ENCODE data around the gene GIPC3.
"Not testable (repeated sequence)": the region's sequence is repeated elsewhere in the genome, so short reads cannot be mapped to it uniquely, and the experiment has no call there.

Gene GIPC3

DNA sequence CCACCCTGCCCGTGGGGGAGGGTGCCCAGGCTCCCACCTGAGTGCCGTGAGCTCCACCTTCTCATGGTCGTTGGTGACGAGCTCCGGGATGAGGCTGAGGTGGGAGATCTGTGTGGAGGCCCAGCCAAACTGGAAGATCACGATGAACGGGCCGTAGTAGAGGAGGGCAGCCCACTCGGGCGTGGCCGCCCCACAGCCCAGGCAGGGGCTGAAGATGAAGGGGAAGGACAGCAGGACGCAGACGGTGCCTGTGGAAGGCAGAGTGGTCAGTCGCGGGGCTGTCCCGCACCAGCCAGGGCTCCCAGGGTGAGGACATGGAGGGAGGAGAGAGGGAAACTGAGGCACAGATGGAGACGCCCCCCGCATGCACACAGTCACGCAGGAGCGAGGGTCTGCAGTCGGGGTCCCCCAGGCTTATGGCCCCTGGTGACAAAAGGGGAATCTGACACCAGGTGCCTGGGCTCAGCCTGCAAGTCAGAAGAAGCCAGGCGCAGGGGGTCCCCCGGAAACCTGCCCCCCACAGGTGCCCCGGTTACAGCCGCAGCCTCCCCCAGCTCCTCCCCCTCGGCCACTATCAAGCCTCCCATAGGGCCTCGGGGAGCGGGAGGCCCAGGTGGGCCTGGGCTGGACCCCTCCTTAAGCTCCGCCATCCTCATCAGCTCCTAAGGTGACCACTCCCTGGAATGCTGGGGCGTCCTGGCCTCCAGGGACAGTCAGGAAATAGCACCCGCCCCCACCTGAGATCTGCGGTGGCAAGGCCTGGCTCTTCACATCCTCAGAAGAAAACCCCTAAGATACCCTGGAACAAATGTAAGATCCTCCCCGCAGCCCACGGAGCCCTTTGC is 34.1 kb upstream of the GIPC3 start:
- DNase-seq, result no peak

GRCh38 chr19:3551792-3552095 is 33.5 kb upstream of the GIPC3 start:
- no peak for DNase-seq

- no peak for DNase-seq
These were observed 30.8 kb upstream of the GIPC3 start for GRCh38 chr19:3554254-3555083.

- no peak for DNase-seq
These were observed 29.4 kb upstream of the GIPC3 start for GRCh38 chr19:3555653-3556422.

DNA sequence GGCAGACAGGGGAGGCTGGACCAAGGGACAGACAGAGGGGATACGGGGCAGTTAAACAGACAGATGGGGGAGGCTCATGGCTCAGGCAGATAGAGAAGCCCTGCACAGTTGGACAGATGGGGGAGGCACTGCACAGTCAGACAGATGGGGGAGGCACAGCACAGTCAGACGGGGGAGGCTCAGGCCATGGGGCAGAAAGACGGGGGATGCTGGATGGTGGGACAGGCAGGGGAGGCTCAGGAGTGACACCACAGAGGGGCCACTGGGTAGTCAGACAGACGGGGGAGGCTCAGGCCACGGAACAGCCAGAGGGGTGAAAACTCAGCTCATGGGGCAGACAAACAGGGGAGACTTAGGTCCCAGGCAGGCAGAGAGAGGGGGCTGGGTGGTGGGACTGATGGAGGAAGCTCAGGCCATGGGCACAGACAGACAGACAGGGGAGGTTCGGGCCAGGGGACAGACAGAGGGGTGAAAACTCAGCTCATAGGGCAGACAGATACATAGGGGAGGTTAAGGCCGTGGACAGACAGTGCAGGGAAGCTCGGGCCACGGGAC is 28.8 kb upstream of the GIPC3 start:
- no peak for DNase-seq

- no peak for DNase-seq
These were observed 28.3 kb upstream of the GIPC3 start for GRCh38 chr19:3556978-3557460.

DNA sequence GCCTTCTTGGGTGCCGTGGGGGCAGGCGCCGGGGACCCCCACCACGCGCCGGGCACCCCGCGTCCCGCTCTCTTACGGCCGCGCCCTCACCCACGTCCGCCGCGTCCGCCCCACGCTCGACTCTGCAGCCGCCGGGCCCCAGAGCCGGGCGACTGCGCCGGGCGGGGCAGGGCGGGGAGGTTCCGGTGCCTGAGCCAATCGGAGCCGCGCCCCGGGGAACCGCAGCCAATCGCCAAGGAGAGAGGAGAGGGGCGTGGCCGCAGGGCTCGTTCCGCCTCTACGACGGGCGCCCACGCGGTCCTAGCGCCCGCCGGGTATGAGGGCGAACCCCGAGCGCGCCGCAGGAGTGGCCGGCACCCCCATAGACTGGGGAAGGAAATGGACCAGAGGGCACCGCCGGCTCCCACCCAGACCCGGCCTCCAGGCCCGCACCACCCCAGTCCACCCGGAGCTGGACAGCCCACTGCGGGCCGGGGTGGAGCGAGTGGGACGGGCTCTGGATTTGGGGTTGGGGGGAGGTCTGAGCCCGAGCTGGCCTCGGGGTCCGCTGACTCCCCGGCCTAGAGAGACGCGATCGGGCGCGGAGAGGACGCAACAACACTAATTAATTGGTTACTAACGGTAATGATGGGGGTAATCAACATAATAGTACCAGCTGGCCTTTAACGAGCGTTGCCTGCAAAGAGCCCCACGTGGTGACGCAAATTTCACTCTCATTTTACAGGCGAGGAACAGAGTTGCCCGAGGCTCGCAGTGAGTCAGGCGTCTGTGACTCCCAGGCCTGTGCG is 27.6 kb upstream of the GIPC3 start, which contains the start of gene MFSD12:
TSS of gene MFSD12 (minus strand) at position 126 of the 788 bp plus-strand sequence. CDS start 183 bp downstream, outside the sequence.
- DNase-seq, result peak; percentile 64

- DNase-seq, result no peak
These were observed 21.4 kb upstream of the GIPC3 start for GRCh38 chr19:3563709-3564524.

GRCh38 chr19:3565139-3565538 is 20.1 kb upstream of the GIPC3 start:
- DNase-seq, result no peak

DNA sequence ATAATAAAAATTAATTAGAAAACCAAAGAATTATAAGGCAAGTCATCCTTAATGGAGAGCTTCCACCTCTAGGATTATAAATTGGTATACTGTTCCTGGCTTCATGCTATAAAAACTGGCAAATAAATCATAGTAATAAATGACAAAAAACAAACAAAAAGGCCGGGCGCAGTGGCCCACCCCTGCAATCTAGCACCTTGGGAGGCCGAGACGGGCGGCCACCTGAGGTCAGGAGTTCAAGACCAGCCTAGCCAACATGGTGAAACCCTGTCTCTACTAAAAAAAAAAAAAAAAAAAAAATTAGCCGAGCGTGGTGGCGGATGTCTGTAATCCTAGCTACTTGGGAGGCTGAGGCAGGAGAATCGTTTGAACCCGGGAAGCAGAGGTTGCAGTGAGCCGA is 15.2 kb upstream of the GIPC3 start:
- not testable (repeated sequence) for DNase-seq

- no peak for DNase-seq
These were observed 14.7 kb upstream of the GIPC3 start for GRCh38 chr19:3570606-3571011.

DNA sequence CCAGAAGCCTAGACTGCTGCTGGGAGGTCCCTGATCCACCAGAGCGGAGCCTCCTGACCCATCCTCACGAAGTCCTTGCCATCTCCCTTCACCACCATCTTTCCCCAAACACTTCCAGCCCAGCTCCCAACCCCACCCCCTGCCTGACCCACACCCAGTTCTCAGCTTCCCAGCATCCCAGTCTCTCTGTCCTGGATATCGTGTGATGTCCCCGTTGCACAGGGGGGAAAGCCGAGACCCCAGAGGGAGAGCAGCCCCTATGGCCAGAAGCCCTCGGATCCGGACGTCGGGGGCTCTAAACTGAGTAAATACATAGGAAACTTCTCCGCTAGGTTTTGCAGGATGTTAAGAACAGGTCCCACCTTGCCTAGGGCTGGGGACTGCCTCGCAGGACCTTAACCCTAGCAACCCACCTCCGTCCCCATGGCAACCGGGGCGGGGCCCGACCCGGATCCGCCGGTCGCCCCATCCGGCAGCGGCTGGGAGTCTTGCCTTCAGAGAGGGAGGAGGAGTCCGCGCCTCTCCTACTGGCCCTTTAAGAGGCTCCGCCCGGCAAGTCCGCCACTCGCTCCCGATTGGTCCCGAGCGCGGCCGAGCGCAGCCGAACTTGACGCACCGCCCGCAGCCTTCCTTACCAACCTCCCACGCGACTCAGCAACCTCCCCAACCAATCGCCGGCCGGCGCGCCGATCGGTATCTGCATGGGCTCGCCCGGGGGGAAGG is 13.0 kb upstream of the GIPC3 start:
- peak; percentile 96 for DNase-seq

DNA sequence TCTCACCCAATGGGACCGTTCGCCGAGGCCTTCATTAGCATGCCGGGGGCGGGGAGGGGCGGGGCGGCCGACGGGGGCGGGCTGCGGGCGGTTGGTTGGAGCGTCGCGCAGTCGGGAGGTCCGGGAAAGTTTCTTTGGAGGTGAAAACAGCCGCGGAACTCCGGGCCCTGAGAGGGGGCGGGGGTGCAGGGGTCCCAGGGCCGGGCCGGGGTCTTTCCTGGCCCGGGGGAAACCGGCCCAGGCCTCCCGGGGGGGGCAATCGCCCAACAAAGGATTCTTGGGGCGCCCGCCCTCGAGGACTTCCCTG is 12.5 kb upstream of the GIPC3 start, which contains the start of gene HMG20B:
TSS of gene HMG20B (plus strand) at position 90 of the 307 bp plus-strand sequence. CDS start 366 bp downstream, outside the sequence.
- DNase-seq, result no peak

DNA sequence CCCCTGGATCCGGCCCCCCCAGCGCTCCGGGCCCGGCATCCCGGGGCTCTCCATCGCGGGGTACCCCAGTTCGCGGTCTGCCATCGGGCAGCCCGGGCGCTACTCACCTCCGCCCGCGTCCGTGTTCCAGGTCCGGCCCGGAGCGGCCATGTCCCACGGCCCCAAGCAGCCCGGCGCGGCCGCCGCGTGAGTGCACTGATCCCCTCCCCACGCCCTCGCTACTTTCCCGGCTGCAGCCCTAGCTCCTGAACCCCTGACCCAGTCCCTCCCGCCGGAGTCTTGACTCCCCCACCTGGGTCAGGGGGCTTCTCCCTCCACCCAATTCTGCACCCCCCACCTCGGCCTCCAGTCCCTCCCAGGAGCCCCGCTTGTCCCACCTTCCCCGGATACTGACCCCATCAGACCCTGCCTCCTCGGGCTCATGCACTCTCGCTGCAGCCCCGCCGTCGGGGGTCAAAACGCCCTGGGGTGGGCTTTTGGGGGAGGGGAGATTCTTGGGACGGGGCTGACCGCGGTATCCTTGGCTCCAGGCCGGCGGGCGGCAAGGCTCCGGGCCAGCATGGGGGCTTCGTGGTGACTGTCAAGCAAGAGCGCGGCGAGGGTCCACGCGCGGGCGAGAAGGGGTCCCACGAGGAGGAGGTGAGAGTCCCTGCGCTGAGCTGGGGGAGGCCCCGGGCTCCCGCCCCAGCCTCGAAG is 12.0 kb upstream of the GIPC3 start:
- no peak for DNase-seq

- DNase-seq, result peak; percentile 87
These were observed 11.2 kb upstream of the GIPC3 start for GRCh38 chr19:3573858-3574637.

GRCh38 chr19:3575260-3575741 is 10.0 kb upstream of the GIPC3 start:
- DNase-seq, result peak; percentile 23

DNA sequence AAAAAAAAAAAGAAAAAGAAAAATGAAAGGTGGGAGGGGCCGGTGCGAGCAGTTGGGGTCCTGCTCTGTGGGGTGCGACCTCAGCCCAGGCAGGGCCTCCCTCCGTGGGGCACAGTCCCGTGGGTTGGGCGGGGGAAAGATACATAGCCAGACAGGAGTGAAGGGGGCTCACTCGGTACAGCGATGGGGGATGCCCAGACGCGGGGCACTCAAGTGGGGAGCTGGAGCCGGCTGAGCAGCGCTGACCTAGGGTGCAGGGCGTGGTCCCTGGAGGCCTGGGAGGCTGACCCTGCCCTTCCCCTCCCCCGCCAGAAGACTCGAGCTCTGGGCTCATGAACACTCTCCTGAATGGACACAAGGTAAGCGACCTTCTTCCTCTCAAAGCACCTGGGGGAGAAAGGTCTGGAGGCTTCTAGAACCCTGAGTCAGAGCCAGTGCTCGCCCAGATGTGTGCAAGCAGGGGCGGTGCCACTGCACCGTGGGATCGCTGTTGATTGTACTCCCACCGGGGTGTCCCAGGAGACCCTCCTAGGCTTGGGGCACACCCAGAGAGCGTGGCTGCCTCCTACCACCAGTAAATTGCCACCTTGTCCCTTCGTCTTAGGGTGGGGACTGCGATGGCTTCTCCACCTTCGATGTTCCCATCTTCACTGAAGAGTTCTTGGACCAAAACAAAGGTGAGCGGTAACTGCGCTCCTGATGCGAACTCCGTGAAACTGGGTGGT is 9.2 kb upstream of the GIPC3 start:
- no peak for DNase-seq
